Dermis microvascular lymphatic vessel endothelial cell (primary cell): ENCODE measurements around the gene PARK7. TPM values are rescaled to one million over a fixed set of nuclear protein-coding genes. Genes with fewer than 3 reads are reported as not detected.

Experiments
- DNase-seq, 2 donors: peaks; one replicate each; pipeline versions ENCODE4 v3.0.0 to v3.0.0-alpha.2; 2010; ENCODE audit warnings: low read depth in 2 of 2
- total RNA-seq: library from RNA; depleted of rRNA; stranded (reverse); fragments of >200 nt; gene quantifications from 2 replicates; pipeline ENCODE4 v1.2.1, GENCODE V29; 2014

PARK7 gene
- total RNA-seq, 1 donor from 2014 or later, result 202 TPM

DNA sequence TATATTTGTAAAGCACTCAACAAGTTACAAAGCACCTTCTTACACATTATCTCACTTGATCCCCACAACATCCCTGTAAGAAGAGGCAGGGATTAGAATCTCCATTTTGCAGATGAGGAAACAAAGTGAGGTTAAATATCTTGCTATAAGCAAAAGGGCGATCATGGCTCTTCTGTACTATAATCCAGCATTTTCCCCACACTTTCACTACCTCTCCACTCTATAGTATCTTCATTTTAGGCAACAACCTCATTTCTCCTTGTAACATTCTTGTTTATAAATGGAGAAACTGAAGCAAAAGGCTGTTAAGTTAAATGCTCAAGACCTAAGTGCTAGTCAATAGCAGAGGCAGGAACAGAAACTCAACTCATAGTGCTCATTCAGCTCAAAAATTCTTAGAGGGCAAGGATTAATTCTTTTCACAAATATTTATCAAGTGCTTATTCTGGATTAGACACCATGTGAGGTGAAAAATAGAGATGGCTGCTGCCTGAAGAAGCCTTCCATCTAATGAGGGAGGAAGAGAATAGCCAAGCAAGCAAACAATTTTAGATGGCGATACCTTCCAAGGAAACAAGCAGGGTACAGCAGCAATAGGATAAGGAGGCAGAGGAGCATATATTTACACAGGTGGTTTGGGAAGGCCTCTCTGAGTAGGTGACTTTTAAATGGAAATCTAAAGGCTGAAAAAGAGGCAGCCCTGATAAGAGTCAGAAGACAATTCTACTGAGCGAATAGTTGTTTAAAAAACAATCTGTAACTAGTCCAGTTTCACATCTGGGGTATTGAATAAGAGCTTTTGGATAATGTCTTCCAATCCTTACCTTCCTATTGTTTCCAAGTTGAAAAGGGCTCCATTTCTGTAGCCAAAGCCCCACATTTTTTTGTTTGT is 61.1 kb downstream of the PARK7 start:
- no peak for DNase-seq

GRCh38 chr1:8023287-8023994 is 61.9 kb downstream of the PARK7 start:
- DNase-seq, result no peak

GRCh38 chr1:8023995-8024313 is 62.4 kb downstream of the PARK7 start:
- no peak for DNase-seq

DNA sequence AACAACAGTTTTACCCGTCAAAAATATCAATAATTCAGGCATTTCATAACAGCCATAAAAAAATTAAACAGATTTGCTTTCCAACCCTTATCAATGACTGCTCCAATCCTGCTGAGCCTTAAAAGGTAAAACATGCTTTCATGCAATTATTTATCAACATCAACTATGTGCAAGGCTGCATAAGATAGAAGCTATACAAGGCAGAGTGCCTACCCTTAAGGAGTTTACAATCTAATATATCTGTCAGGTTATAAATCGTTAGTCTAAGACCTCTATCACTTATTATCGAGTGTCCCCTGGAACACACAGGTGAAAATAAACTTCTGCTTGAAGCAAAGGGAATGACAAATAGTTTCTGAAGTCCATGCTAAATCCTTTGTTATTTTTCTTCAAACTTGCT is 62.8 kb downstream of the PARK7 start:
- no peak for DNase-seq

- DNase-seq, result no peak
Measured at GRCh38 chr1:8025061-8025670, 63.7 kb downstream of the PARK7 start.

GRCh38 chr1:8025671-8026144 is 64.2 kb downstream of the PARK7 start:
- DNase-seq, result no peak

- peak; percentile 85 to 96 for DNase-seq
Measured at GRCh38 chr1:8026153-8026975, 64.9 kb downstream of the PARK7 start, which contains the start of gene ERRFI1. TSS of gene ERRFI1 (minus strand) at chr1:8026309. CDS start at chr1:8015619, 10,690 bp downstream.

- no peak for DNase-seq
Measured at GRCh38 chr1:8026976-8027747, 65.7 kb downstream of the PARK7 start.

- peak; percentile 69 to 78 for DNase-seq
Measured at GRCh38 chr1:8027748-8028570, 66.4 kb downstream of the PARK7 start.

- no peak for DNase-seq
Measured at GRCh38 chr1:8028571-8028910, 67.0 kb downstream of the PARK7 start.

- DNase-seq, result peak; percentile 61 to 75
Measured at GRCh38 chr1:8031176-8031785, 69.8 kb downstream of the PARK7 start.

DNA sequence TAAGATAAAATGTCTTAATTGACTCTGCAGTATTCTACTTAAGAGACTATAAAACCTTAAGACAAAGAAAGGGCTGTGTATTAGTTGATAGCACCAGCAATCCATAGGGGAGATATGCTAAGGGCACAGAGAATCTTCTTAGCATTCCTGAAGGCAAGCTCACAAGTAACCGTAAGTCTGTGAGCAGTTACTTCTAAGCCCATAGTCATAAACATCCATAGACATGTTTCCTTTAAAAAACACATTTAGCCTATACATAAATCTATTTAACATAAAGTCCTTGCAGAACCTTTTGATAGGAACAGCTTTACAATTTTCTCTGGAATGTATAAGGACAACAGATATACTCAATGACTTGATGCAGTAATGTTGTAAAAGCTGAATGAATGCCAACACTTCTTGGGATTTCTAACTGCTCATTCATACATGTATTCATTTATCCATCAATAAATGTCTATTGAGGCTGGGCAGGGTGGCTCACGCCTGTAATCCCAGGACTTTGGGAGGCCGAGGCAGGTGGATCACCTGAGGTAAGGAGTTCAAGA is 70.9 kb downstream of the PARK7 start:
- DNase-seq, result no peak

- DNase-seq, result no peak
Measured at GRCh38 chr1:8033322-8033721, 71.8 kb downstream of the PARK7 start.

Other genes starting within 250 kb of the PARK7 start
- gene VAMP3, start 190.4 kb upstream of the PARK7 start, total RNA-seq, result 77.0 and 101 TPM in 2 replicates
- gene PER3, start 177.4 kb upstream of the PARK7 start, total RNA-seq, result 0.90 and 2.1 TPM in 2 replicates
- not detected in 2 replicates for gene UTS2, start 108.6 kb upstream of the PARK7 start, total RNA-seq
- gene TNFRSF9, start 20.9 kb upstream of the PARK7 start, total RNA-seq, result 0.13 TPM in 2 replicates
- 31.8 and 135 TPM in 2 replicates for gene ERRFI1, start 64.6 kb downstream of the PARK7 start, total RNA-seq